HepG2 (cell line): ENCODE data around the gene ZNF554. TPM values are rescaled to one million over a fixed set of nuclear protein-coding genes. Genes with fewer than 3 reads are reported as not detected.

Experiments
- ATF1 ChIP-seq: IDR thresholded peaks from 2 replicates; pipeline ENCODE4 v1.6.1; 2016; ENCODE audit warnings: mild to moderate bottlenecking, control low read depth
- ATF3 ChIP-seq: sonication (generic); formaldehyde crosslinking; IDR thresholded peaks from 2 replicates; pipeline ENCODE4 v1.4.0; 2020; ENCODE audit warnings: missing genetic modification reagents
- BCLAF1 ChIP-seq: fragments of 450-650 bp; IDR thresholded peaks from 2 replicates; pipeline ENCODE4 v1.6.1; 2017; ENCODE audit warnings: mild to moderate bottlenecking
- MLLT10 ChIP-seq: sonication (generic); formaldehyde crosslinking; IDR thresholded peaks from 2 replicates; pipeline ENCODE4 v1.4.0; 2020; ENCODE audit warnings: missing genetic modification reagents
- PAXIP1 ChIP-seq: sonication (generic); formaldehyde crosslinking; conservative IDR thresholded peaks from 2 replicates; pipeline ENCODE4 v1.4.0; 2020; ENCODE audit warnings: mild to moderate bottlenecking, missing genetic modification reagents, moderate library complexity
- U2AF1 ChIP-seq: fragments of 200-400 bp; formaldehyde crosslinking; optimal IDR thresholded peaks from 2 replicates; pipeline ENCODE3; 2017; ENCODE audit warnings: mild to moderate bottlenecking, low read depth, low read length
- ZBTB14 ChIP-seq: sonication (generic); formaldehyde crosslinking; IDR thresholded peaks from 2 replicates; pipeline ENCODE4 v1.4.0; 2020; ENCODE audit warnings: missing genetic modification reagents
- ZMAT3 ChIP-seq: sonication (generic); formaldehyde crosslinking; conservative IDR thresholded peaks from 2 replicates; pipeline ENCODE4 v1.7.0; 2021; ENCODE audit warnings: missing genetic modification reagents
- ZNF234 ChIP-seq: sonication (generic); formaldehyde crosslinking; conservative IDR thresholded peaks from 2 replicates; pipeline ENCODE4 v1.5.1; 2020; ENCODE audit warnings: mild to moderate bottlenecking, missing genetic modification reagents
- ZNF460 ChIP-seq: sonication (generic); formaldehyde crosslinking; IDR thresholded peaks from 2 replicates; pipeline ENCODE4 v1.5.1; 2020; ENCODE audit warnings: missing genetic modification reagents, mild to moderate bottlenecking, borderline replicate concordance
- ZNF766 ChIP-seq: sonication (generic); formaldehyde crosslinking; IDR thresholded peaks from 2 replicates; pipeline ENCODE4 v1.5.0; 2020; ENCODE audit warnings: missing genetic modification reagents, borderline replicate concordance
- polyA plus RNA-seq, 8 experiments: library from polyadenylated mRNA; depleted of rRNA in 3 of 8; stranded (reverse) in 7 of 8; unstranded in 1 of 8; fragments of >200 nt; fragmentation: Illumina TruSeq in 4 of 8; extraction: Trizol in 4 of 8; gene quantifications; 2 replicates each; pipeline versions ENCODE4 v1.2.1 to v1.2.3, GENCODE V29; 2011 to 2016; ENCODE audit warnings: low read depth in 4 of 8, missing spikeins in 1 of 8, mixed read lengths in 1 of 8; ENCODE audit not compliant: insufficient read depth in 1 of 8
- total RNA-seq, 5 experiments: library from RNA; depleted of rRNA; stranded (reverse); fragments of >200 nt; fragmentation: Illumina TruSeq; extraction: Trizol; gene quantifications; 2 replicates each; pipeline ENCODE4 v1.2.3, GENCODE V29; 2016; ENCODE audit warnings: low read depth in 1 of 5

The ZNF554 gene
- total and polyA plus RNA-seq, 2 of the 13 experiments (the other 11 are each of a cell fraction or from before 2014, with no cell fraction given) = 2.2 to 2.7 TPM

GRCh38 chr19:2840794-2841791, 21.4 kb downstream of the ZNF554 start, which contains the start of gene ZNF555 (continued):
- TF ChIP-seq ZBTB14 (peak; percentile 59; the same call in 1 of the 2 replicates), PAXIP1 (CRISPR knock-in tag) (peak; percentile 64), ZNF234 (CRISPR knock-in tag) (no peak), ATF1 (CRISPR knock-in tag) (peak; percentile 86; the same call in 1 of the 2 replicates), ATF3 (CRISPR knock-in tag) (peak; percentile 45; the same call in 1 of the 2 replicates), ZNF460 (CRISPR knock-in tag) (no peak), BCLAF1 (no peak), ZNF766 (CRISPR knock-in tag) (no peak), ZMAT3 (CRISPR knock-in tag) (peak; percentile 97), MLLT10 (CRISPR knock-in tag) (no peak), U2AF1 (no peak)
